K562 (cell line): Measurements from ENCODE around the gene TRAF3IP3. TPM values are rescaled to one million over a fixed set of nuclear protein-coding genes. Genes with fewer than 3 reads are reported as not detected.

Source experiments
- ASH1L ChIP-seq: fragments of 450-650 bp; IDR thresholded peaks from 2 replicates; pipeline ENCODE4 v1.6.1; 2018; ENCODE audit warnings: borderline replicate concordance, mild to moderate bottlenecking, low read depth; ENCODE audit not compliant: partially characterized antibody
- CREBBP ChIP-seq: IDR thresholded peaks from one replicate; pipeline ENCODE4 v1.6.1; 2012; ENCODE audit warnings: low read depth, mild to moderate bottlenecking, control low read depth, inconsistent platforms, low read length
- KAT7 ChIP-seq: sonication (generic); formaldehyde crosslinking; IDR thresholded peaks from 2 replicates; pipeline ENCODE4 v1.8.0; 2022; ENCODE audit warnings: missing genetic modification reagents, mild to moderate bottlenecking, borderline replicate concordance
- MAFK ChIP-seq: IDR thresholded peaks from 2 replicates; pipeline ENCODE4 v1.6.1; 2011; ENCODE audit warnings: low read length, improper control_type of control experiment
- RHOXF2B ChIP-seq: fragments of 250-450 bp; sonication (Bioruptor Pico); conservative IDR thresholded peaks from 2 replicates; pipeline ENCODE4 v1.5.1; 2021
- ZBTB1 ChIP-seq: sonication (generic); formaldehyde crosslinking; IDR thresholded peaks from 2 replicates; pipeline ENCODE4 v1.8.1; 2023; ENCODE audit warnings: missing genetic modification reagents, low read depth, mild to moderate bottlenecking, borderline replicate concordance
- ZNF507 ChIP-seq: conservative IDR thresholded peaks from 2 replicates; pipeline ENCODE4 v1.6.1; 2017; ENCODE audit warnings: missing genetic modification characterization, missing compliant biosample characterization
- polyA plus RNA-seq, 8 experiments: library from polyadenylated mRNA; depleted of rRNA in 4 of 8; stranded (reverse) in 5 of 8; unstranded in 3 of 8; fragments of >200 nt; fragmentation: Nextera tagmentation in 2 of 8; fragmentation: Illumina TruSeq in 1 of 8; extraction: Ambion mirVana in 2 of 8; extraction: Trizol in 1 of 8; gene quantifications; 2 replicates each; pipeline versions ENCODE4 v1.2.1 to v1.2.3, GENCODE V29; 2011 to 2014; ENCODE audit warnings: inconsistent platforms in 1 of 8, missing spikeins in 1 of 8
- total RNA-seq, 7 experiments: library from RNA; depleted of rRNA in 6 of 7; stranded (reverse); fragments of >200 nt in 6 of 7; fragmentation: Illumina TruSeq in 2 of 7; extraction: Trizol in 2 of 7; gene quantifications; 2 replicates each; pipeline versions ENCODE4 v1.2.1 to v1.2.3, GENCODE V29; 2011 to 2021; ENCODE audit warnings: low replicate concordance in 1 of 7
- TF ChIP-seq, protein P1 (sequence below): fragments of 250-450 bp; sonication (Bioruptor Pico); IDR thresholded peaks from 2 replicates; pipeline ENCODE4 v1.5.0; 2020; ENCODE audit warnings: mild to moderate bottlenecking, borderline replicate concordance
- TF ChIP-seq, protein P2 (sequence below): fragments of 450-650 bp; IDR thresholded peaks from one replicate; pipeline ENCODE4 v1.6.1; 2018; ENCODE audit warnings: mild to moderate bottlenecking, moderate library complexity; ENCODE audit not compliant: partially characterized antibody
- TF ChIP-seq, protein P3 (sequence below): sonication (generic); formaldehyde crosslinking; IDR thresholded peaks from 2 replicates; pipeline ENCODE4 v1.8.0; 2023; ENCODE audit warnings: missing genetic modification reagents, mild to moderate bottlenecking, borderline replicate concordance
- TF ChIP-seq, protein P4 (sequence below), 2 experiments: IDR thresholded peaks; 2 replicates each; pipeline ENCODE4 v1.6.1; 2011; ENCODE audit warnings: borderline replicate concordance in 1 of 2, control low read depth in 1 of 2, low read depth in 1 of 2, low read length in 1 of 2, mild to moderate bottlenecking in 1 of 2, mixed read lengths in 1 of 2, moderate library complexity in 1 of 2; ENCODE audit not compliant: insufficient read depth in 1 of 2, insufficient read length in 1 of 2, poor library complexity in 1 of 2, severe bottlenecking in 1 of 2; ENCODE audit errors: extremely low read depth in 1 of 2
- TF ChIP-seq, protein P5 (sequence below): sonication (generic); formaldehyde crosslinking; IDR thresholded peaks from 2 replicates; pipeline ENCODE4 v1.8.0; 2022; ENCODE audit warnings: mild to moderate bottlenecking, missing genetic modification reagents

TRAF3IP3 gene
- total and polyA plus RNA-seq, 9 of the 15 experiments (the other 6 are each of a cell fraction or from before 2014, with no cell fraction given), result 0.06 to 1.1 (median 0.31) TPM

DNA sequence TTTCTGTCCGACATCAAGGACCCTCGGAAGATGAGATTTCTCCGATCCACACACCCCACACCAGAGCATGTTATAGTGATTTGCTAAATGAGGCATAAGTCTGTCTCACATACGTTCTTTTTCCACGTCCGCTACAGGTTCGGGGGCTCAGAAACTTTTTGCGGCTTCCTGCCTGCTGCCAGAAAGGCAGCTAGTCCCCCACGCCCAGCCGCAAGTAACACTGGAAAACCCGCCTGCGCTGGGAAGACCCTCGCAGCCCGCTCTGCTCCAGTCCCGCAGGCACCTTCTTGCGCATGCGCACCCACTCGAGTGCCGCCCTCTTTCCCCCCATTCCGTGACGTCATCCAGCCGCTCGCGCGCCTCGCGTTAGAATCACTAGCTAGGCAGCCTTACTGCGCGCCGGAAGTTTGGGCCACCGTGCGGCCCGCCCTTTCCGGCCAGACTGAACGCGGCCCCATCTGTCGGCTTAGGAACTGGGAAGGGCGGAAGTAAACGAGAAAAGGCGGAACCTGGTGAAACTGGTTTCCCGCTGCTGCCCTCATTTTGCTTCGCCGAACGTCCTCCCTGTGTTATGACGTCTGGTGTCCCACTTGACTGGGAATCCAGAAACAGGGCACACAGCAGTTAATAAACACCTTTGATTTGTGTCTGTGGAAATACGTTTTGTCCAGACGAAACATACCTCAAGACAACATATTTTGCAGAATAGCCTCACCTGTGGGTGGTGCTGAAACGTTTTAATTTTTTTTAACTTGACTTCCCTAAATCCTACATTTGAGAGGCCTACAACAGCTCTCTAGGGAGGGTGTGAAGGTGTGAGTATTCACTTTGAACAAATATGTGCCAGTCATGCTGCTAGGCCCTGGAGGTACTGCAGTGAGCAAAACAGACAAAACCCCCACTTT, 28.7 kb downstream of the TRAF3IP3 start, which contains the start of gene C1orf74 (continued):
- peak; percentile 64; the same call in 1 of the 2 replicates for TF ChIP-seq KAT7
- TF ChIP-seq ZBTB1 (CRISPR knock-in tag), result no peak
- peak; percentile 66 for TF ChIP-seq ASH1L
- TF ChIP-seq, protein P1, sequence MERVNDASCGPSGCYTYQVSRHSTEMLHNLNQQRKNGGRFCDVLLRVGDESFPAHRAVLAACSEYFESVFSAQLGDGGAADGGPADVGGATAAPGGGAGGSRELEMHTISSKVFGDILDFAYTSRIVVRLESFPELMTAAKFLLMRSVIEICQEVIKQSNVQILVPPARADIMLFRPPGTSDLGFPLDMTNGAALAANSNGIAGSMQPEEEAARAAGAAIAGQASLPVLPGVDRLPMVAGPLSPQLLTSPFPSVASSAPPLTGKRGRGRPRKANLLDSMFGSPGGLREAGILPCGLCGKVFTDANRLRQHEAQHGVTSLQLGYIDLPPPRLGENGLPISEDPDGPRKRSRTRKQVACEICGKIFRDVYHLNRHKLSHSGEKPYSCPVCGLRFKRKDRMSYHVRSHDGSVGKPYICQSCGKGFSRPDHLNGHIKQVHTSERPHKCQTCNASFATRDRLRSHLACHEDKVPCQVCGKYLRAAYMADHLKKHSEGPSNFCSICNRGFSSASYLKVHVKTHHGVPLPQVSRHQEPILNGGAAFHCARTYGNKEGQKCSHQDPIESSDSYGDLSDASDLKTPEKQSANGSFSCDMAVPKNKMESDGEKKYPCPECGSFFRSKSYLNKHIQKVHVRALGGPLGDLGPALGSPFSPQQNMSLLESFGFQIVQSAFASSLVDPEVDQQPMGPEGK (CRISPR knock-in tag), result no peak; the same call in 1 of the 2 replicates
- peak; percentile 29 for TF ChIP-seq MAFK
- TF ChIP-seq ZNF507 (tag), result no peak
- TF ChIP-seq, protein P2, sequence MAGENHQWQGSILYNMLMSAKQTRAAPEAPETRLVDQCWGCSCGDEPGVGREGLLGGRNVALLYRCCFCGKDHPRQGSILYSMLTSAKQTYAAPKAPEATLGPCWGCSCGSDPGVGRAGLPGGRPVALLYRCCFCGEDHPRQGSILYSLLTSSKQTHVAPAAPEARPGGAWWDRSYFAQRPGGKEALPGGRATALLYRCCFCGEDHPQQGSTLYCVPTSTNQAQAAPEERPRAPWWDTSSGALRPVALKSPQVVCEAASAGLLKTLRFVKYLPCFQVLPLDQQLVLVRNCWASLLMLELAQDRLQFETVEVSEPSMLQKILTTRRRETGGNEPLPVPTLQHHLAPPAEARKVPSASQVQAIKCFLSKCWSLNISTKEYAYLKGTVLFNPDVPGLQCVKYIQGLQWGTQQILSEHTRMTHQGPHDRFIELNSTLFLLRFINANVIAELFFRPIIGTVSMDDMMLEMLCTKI, result no peak
- TF ChIP-seq RHOXF2B (CRISPR knock-in tag), result no peak
- TF ChIP-seq, protein P3, sequence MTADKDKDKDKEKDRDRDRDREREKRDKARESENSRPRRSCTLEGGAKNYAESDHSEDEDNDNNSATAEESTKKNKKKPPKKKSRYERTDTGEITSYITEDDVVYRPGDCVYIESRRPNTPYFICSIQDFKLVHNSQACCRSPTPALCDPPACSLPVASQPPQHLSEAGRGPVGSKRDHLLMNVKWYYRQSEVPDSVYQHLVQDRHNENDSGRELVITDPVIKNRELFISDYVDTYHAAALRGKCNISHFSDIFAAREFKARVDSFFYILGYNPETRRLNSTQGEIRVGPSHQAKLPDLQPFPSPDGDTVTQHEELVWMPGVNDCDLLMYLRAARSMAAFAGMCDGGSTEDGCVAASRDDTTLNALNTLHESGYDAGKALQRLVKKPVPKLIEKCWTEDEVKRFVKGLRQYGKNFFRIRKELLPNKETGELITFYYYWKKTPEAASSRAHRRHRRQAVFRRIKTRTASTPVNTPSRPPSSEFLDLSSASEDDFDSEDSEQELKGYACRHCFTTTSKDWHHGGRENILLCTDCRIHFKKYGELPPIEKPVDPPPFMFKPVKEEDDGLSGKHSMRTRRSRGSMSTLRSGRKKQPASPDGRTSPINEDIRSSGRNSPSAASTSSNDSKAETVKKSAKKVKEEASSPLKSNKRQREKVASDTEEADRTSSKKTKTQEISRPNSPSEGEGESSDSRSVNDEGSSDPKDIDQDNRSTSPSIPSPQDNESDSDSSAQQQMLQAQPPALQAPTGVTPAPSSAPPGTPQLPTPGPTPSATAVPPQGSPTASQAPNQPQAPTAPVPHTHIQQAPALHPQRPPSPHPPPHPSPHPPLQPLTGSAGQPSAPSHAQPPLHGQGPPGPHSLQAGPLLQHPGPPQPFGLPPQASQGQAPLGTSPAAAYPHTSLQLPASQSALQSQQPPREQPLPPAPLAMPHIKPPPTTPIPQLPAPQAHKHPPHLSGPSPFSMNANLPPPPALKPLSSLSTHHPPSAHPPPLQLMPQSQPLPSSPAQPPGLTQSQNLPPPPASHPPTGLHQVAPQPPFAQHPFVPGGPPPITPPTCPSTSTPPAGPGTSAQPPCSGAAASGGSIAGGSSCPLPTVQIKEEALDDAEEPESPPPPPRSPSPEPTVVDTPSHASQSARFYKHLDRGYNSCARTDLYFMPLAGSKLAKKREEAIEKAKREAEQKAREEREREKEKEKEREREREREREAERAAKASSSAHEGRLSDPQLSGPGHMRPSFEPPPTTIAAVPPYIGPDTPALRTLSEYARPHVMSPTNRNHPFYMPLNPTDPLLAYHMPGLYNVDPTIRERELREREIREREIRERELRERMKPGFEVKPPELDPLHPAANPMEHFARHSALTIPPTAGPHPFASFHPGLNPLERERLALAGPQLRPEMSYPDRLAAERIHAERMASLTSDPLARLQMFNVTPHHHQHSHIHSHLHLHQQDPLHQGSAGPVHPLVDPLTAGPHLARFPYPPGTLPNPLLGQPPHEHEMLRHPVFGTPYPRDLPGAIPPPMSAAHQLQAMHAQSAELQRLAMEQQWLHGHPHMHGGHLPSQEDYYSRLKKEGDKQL, result no peak
- TF ChIP-seq, protein P4, sequence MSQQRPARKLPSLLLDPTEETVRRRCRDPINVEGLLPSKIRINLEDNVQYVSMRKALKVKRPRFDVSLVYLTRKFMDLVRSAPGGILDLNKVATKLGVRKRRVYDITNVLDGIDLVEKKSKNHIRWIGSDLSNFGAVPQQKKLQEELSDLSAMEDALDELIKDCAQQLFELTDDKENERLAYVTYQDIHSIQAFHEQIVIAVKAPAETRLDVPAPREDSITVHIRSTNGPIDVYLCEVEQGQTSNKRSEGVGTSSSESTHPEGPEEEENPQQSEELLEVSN (IDR thresholded peaks at IDR 0.05; ENCODE audit: borderline replicate concordance in 1 of 2, extremely low read depth in 1 of 2, insufficient read depth in 1 of 2, insufficient read length in 1 of 2, low read depth in 1 of 2, low read length in 1 of 2, poor library complexity in 1 of 2, severe bottlenecking in 1 of 2), result peak; percentile 95 to 97
- no peak for TF ChIP-seq CREBBP
- TF ChIP-seq, protein P5, sequence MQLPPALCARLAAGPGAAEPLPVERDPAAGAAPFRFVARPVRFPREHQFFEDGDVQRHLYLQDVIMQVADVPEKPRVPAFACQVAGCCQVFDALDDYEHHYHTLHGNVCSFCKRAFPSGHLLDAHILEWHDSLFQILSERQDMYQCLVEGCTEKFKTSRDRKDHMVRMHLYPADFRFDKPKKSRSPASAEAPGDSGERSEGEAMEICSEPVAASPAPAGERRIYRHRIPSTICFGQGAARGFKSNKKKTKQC (CRISPR knock-in tag), result no peak; the same call in 1 of the 2 replicates
